IMR-90 (cell line): ENCODE measurements around the gene AGMO.

ENCODE experiments used
- BHLHE40 ChIP-seq: fragments of 150-350 bp; IDR thresholded peaks from 2 replicates; pipeline ENCODE4 v1.6.1; 2016; ENCODE audit warnings: mild to moderate bottlenecking, low read depth, low read length
- FOS ChIP-seq: fragments of 150-350 bp; IDR thresholded peaks from 2 replicates; pipeline ENCODE4 v1.6.1; 2016; ENCODE audit warnings: low read depth, low read length
- MAZ ChIP-seq: IDR thresholded peaks from 2 replicates; pipeline ENCODE4 v1.6.1; 2012; ENCODE audit warnings: low read depth, mild to moderate bottlenecking, low read length, improper control_type of control experiment, moderate library complexity, borderline replicate concordance
- MXI1 ChIP-seq: IDR thresholded peaks from 2 replicates; pipeline ENCODE4 v1.6.1; 2012; ENCODE audit warnings: low read depth, mild to moderate bottlenecking, low read length, moderate library complexity, borderline replicate concordance
- POLR2A ChIP-seq: IDR thresholded peaks from 2 replicates; pipeline ENCODE4 v1.6.1; 2012; ENCODE audit warnings: mild to moderate bottlenecking, low read depth, low read length
- RAD21 ChIP-seq: IDR thresholded peaks from 2 replicates; pipeline ENCODE4 v1.6.1; 2012; ENCODE audit warnings: low read length, improper control_type of control experiment
- RCOR1 ChIP-seq: IDR thresholded peaks from 2 replicates; pipeline ENCODE4 v1.6.1; 2012; ENCODE audit warnings: mild to moderate bottlenecking, low read length, improper control_type of control experiment; ENCODE audit not compliant: insufficient replicate concordance
- TF ChIP-seq, protein P1 (sequence below): conservative IDR thresholded peaks from 2 replicates; pipeline ENCODE4 v1.5.1; 2012; ENCODE audit warnings: mild to moderate bottlenecking, low read depth, low read length, improper control_type of control experiment

DNA sequence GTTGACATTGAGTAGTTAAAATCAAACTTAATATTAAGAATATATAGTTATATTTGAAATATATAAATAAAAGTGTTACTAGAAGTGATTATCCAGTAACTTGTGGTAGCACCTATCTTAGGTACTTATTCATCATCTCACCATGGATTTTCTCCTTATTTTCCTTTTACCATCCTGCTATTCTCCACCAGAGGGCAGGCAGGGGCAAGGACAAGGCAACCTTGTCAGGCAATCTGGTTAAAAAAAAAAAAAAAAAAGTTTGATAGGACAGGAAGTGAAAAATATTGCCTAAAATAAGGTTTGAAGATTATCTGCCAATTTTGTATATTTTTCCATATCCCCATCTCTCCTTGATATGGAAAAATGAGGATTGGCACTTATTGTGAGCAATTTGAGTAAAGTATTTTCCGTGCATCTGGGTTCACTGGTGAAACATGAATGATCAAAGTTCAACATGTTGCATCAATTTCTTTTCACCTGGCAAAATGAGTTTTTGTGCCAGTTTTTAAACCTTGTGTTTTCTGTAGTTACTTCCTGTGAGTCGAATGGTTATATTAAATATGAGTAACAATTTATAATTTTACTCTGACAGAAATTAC lies 256.7 kb downstream of the AGMO start:
- TF ChIP-seq RCOR1 (no peak), FOS (no peak), RAD21 (peak; percentile 74), POLR2A (no peak), MAZ (no peak), BHLHE40 (no peak), MXI1 (no peak)
- TF ChIP-seq, protein P1, sequence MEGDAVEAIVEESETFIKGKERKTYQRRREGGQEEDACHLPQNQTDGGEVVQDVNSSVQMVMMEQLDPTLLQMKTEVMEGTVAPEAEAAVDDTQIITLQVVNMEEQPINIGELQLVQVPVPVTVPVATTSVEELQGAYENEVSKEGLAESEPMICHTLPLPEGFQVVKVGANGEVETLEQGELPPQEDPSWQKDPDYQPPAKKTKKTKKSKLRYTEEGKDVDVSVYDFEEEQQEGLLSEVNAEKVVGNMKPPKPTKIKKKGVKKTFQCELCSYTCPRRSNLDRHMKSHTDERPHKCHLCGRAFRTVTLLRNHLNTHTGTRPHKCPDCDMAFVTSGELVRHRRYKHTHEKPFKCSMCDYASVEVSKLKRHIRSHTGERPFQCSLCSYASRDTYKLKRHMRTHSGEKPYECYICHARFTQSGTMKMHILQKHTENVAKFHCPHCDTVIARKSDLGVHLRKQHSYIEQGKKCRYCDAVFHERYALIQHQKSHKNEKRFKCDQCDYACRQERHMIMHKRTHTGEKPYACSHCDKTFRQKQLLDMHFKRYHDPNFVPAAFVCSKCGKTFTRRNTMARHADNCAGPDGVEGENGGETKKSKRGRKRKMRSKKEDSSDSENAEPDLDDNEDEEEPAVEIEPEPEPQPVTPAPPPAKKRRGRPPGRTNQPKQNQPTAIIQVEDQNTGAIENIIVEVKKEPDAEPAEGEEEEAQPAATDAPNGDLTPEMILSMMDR: peak; percentile 75
